Esophagus squamous epithelium (tissue), 4 donors: Measurements from ENCODE around the gene POU3F2.

Source experiments
- POLR2A ChIP-seq, 4 donors: fragments of 450-650 bp; IDR thresholded peaks; one replicate each; pipeline ENCODE4 v1.6.1; 2017; ENCODE audit warnings: antibody characterized with exemption in 4 of 4, mild to moderate bottlenecking in 4 of 4, moderate library complexity in 3 of 4
- TF ChIP-seq, protein P1 (sequence below), 6 experiments: fragments of 450-650 bp in 4 of 6; fragments of 200-600 bp in 2 of 6; sonication (generic) in 2 of 6; IDR thresholded peaks; one replicate each; pipeline ENCODE4 v1.5.1; 2016 to 2019; ENCODE audit warnings: antibody characterized with exemption in 6 of 6, mild to moderate bottlenecking in 4 of 6, moderate library complexity in 4 of 6

DNA sequence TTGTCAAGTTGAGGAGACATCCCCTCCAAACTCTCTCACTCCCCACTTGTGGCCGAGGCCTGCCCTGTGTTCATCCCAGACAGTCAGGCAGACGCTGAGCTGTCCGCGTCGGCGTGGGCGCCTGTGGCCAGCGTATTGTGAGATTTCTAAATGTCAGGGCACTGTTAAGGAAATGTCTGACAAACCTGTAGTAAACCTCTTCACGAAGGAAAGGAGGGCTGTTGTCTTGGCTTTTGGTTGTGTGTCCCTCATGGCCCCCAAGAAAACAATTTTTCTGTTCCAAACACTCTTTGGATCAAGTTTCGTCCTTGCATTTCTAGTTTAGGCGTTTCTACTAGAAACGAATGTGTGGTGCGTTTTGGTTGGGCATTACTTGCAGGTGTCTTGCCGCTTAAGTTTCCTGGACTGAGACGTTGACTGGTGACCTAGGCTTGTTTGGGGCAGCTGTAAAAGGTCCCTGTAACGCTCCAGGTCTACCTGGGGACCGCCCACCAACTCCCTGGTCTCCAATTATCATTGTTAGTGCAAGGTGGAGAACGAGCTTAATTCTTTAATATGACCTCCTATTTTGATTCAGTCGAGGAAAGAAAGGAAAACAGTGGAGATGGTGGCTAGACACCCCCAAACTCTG is 8.7 kb upstream of the POU3F2 start:
- TF ChIP-seq, protein P1, sequence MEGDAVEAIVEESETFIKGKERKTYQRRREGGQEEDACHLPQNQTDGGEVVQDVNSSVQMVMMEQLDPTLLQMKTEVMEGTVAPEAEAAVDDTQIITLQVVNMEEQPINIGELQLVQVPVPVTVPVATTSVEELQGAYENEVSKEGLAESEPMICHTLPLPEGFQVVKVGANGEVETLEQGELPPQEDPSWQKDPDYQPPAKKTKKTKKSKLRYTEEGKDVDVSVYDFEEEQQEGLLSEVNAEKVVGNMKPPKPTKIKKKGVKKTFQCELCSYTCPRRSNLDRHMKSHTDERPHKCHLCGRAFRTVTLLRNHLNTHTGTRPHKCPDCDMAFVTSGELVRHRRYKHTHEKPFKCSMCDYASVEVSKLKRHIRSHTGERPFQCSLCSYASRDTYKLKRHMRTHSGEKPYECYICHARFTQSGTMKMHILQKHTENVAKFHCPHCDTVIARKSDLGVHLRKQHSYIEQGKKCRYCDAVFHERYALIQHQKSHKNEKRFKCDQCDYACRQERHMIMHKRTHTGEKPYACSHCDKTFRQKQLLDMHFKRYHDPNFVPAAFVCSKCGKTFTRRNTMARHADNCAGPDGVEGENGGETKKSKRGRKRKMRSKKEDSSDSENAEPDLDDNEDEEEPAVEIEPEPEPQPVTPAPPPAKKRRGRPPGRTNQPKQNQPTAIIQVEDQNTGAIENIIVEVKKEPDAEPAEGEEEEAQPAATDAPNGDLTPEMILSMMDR (IDR thresholded peaks at IDR 0.05): no peak
- TF ChIP-seq POLR2A (IDR thresholded peaks at IDR 0.05): no peak
